ENCODE data around the gene SHC1.

GRCh38 chr1:154912755-154913154 is 57.8 kb downstream of the SHC1 start:
- TF ChIP-seq ZNF488 (tag by site-specific recombination; IDR thresholded peaks at IDR 0.05) (no peak), ZFP3 (tag by site-specific recombination; IDR thresholded peaks at IDR 0.05; ENCODE audit: low read depth) (no peak), ZBTB21 (tag by site-specific recombination; IDR thresholded peaks at IDR 0.05) (no peak), ZNF747 (tag by site-specific recombination; IDR thresholded peaks at IDR 0.05) (no peak), RBAK (tag by site-specific recombination; IDR thresholded peaks at IDR 0.05) (no peak), FEZF1 (tag by site-specific recombination; IDR thresholded peaks at IDR 0.05) (no peak), ZNF560 (tag by site-specific recombination; IDR thresholded peaks at IDR 0.05; ENCODE audit: borderline replicate concordance) (no peak), ZNF549 (tag by site-specific recombination; IDR thresholded peaks at IDR 0.05) (no peak), ATF2 (tag by site-specific recombination; IDR thresholded peaks at IDR 0.05; ENCODE audit: low read depth) (no peak), SALL2 (tag by site-specific recombination; IDR thresholded peaks at IDR 0.05; ENCODE audit: borderline replicate concordance) (no peak), ZNF174 (tag by site-specific recombination; IDR thresholded peaks at IDR 0.05) (no peak), ZNF138 (tag by site-specific recombination; IDR thresholded peaks at IDR 0.05; ENCODE audit: borderline replicate concordance) (no peak)
- TF ChIP-seq, protein P1, sequence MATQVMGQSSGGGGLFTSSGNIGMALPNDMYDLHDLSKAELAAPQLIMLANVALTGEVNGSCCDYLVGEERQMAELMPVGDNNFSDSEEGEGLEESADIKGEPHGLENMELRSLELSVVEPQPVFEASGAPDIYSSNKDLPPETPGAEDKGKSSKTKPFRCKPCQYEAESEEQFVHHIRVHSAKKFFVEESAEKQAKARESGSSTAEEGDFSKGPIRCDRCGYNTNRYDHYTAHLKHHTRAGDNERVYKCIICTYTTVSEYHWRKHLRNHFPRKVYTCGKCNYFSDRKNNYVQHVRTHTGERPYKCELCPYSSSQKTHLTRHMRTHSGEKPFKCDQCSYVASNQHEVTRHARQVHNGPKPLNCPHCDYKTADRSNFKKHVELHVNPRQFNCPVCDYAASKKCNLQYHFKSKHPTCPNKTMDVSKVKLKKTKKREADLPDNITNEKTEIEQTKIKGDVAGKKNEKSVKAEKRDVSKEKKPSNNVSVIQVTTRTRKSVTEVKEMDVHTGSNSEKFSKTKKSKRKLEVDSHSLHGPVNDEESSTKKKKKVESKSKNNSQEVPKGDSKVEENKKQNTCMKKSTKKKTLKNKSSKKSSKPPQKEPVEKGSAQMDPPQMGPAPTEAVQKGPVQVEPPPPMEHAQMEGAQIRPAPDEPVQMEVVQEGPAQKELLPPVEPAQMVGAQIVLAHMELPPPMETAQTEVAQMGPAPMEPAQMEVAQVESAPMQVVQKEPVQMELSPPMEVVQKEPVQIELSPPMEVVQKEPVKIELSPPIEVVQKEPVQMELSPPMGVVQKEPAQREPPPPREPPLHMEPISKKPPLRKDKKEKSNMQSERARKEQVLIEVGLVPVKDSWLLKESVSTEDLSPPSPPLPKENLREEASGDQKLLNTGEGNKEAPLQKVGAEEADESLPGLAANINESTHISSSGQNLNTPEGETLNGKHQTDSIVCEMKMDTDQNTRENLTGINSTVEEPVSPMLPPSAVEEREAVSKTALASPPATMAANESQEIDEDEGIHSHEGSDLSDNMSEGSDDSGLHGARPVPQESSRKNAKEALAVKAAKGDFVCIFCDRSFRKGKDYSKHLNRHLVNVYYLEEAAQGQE (tag by site-specific recombination; IDR thresholded peaks at IDR 0.05): 0 out of 2 replicates have a peak, but pooled peaks have one; percentile 17
- TF ChIP-seq, protein P2, sequence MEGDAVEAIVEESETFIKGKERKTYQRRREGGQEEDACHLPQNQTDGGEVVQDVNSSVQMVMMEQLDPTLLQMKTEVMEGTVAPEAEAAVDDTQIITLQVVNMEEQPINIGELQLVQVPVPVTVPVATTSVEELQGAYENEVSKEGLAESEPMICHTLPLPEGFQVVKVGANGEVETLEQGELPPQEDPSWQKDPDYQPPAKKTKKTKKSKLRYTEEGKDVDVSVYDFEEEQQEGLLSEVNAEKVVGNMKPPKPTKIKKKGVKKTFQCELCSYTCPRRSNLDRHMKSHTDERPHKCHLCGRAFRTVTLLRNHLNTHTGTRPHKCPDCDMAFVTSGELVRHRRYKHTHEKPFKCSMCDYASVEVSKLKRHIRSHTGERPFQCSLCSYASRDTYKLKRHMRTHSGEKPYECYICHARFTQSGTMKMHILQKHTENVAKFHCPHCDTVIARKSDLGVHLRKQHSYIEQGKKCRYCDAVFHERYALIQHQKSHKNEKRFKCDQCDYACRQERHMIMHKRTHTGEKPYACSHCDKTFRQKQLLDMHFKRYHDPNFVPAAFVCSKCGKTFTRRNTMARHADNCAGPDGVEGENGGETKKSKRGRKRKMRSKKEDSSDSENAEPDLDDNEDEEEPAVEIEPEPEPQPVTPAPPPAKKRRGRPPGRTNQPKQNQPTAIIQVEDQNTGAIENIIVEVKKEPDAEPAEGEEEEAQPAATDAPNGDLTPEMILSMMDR (tag by site-specific recombination; IDR thresholded peaks at IDR 0.05): no peak

Data from HEK293 (cell line).